ENCODE results near the gene SLX4IP. TPM values are rescaled to one million over a fixed set of nuclear protein-coding genes. Genes with fewer than 3 reads are reported as not detected.

Gene SLX4IP
- total and polyA plus RNA-seq, 2 of the 13 experiments (the other 11 are each of a cell fraction or from before 2014, with no cell fraction given): 3.6 to 7.3 TPM

- intact Hi-C loops (cut with micrococcal nuclease; ENCODE audit: unreplicated experiment): loop anchor here (1.0 kb wide), 1 partner anchor 106 kb away; the partner anchor contains the start of gene SLX4IP
- in situ Hi-C loops (cut with HindIII; ENCODE audit: extremely low pct_ligation_motif_present, low pct_unique_long_range_greater_than_20kb): loop anchor here (5.0 kb wide), 1 partner anchor 109 kb away; the partner anchor contains the start of gene MKKS
- peak; percentile 99 for DNase-seq (ENCODE audit: low spot score)
- POLR2A ChIA-PET: interaction anchor here (0.8 to 3.1 kb wide), 5 partner anchors 24 to 133 kb away, joined by 3 to 17 read pairs (median 3); partner anchors contain the start of genes JAG1, MKKS and SLX4IP
- no peak overlapping the region for H2AFZ ChIP-seq (ENCODE audit: low read length)
- H3K36me3 ChIP-seq (replicated peaks in 1 of 2; ENCODE audit: control insufficient read depth in 1 of 2, insufficient read depth in 2 of 2, low read length in 2 of 2): no peaks in the 10 kb centered on the region
- peak overlapping the region; percentile 94 for H3K27ac ChIP-seq (ENCODE audit: extremely low read length, insufficient read depth, low read length)
- peak overlapping the region; percentile 86 for H3K4me2 ChIP-seq (ENCODE audit: low read depth, low read length)
- H4K20me1 ChIP-seq (ENCODE audit: insufficient read depth, low read length): no peaks in the 10 kb centered on the region
- H3K27me3 ChIP-seq (ENCODE audit: control insufficient read depth in 1 of 2, insufficient read depth in 2 of 2, low read length in 2 of 2): no peaks in the 10 kb centered on the region
- CTCF ChIA-PET (ENCODE audit: low intra/inter-chr PET ratio, low total read pairs): no interaction called here
- FAIRE-seq: peak; percentile 60
- peak overlapping the region; percentile 80 for H3K9ac ChIP-seq (ENCODE audit: insufficient read depth, low read depth, low read length)
- BruUV-seq (replicated peaks): TSS peak; percentile 87
- WGBS (ENCODE audit: low lambda C conversion rate): 0% methylated on average over 4 of the region's 4 CpGs
- H3K4me3 ChIP-seq (replicated peaks in 1 of 3; ENCODE audit: insufficient read depth in 1 of 3, low read depth in 2 of 3, low read length in 3 of 3): peak overlapping the region; percentile 7 to 49 (median 41); a peak in 2 of 6 replicates
- H3K79me2 ChIP-seq (ENCODE audit: insufficient read depth, low read length): peaks cover 3% of the 10 kb centered on the region
- no peaks in the 10 kb centered on the region for H3K9me3 ChIP-seq (ENCODE audit: low read length)
- peak; percentile 94 for ATAC-seq
- H3K4me1 ChIP-seq (ENCODE audit: insufficient read depth, low read length): peaks cover 90% of the 10 kb centered on the region
- peak; percentile 61; the same call in 1 of the 2 replicates for TF ChIP-seq ZFP36L1 (CRISPR knock-in tag; IDR thresholded peaks at IDR 0.05)
- no peak for TF ChIP-seq NPAS2 (CRISPR knock-in tag; IDR thresholded peaks at IDR 0.05; ENCODE audit: borderline replicate concordance)
- TF ChIP-seq RARA (CRISPR knock-in tag; IDR thresholded peaks at IDR 0.05): peak; percentile 91
- no peak for TF ChIP-seq AGO2 (optimal IDR thresholded peaks at IDR 0.05; ENCODE audit: low read depth, low read length)
- TF ChIP-seq STAG1 (CRISPR knock-in tag; IDR thresholded peaks at IDR 0.05): peak; percentile 24; the same call in 1 of the 2 replicates
- peak; percentile 38; the same call in 1 of the 2 replicates for TF ChIP-seq DDIT3 (CRISPR knock-in tag; IDR thresholded peaks at IDR 0.05)
- TF ChIP-seq SP4 (CRISPR knock-in tag; IDR thresholded peaks at IDR 0.05): 0 out of 2 replicates have a peak, but pooled peaks have one; percentile 40
- no peak for TF ChIP-seq ZNF30 (CRISPR knock-in tag; IDR thresholded peaks at IDR 0.05)
- TF ChIP-seq TFDP1 (CRISPR knock-in tag; IDR thresholded peaks at IDR 0.05; ENCODE audit: borderline replicate concordance): peak; percentile 55; the same call in 1 of the 2 replicates
- peak; percentile 94 for TF ChIP-seq ELF3 (CRISPR knock-in tag; IDR thresholded peaks at IDR 0.05)
- TF ChIP-seq HMG20A (CRISPR knock-in tag; IDR thresholded peaks at IDR 0.05; ENCODE audit: borderline replicate concordance): peak; percentile 96
- TF ChIP-seq TGIF2 (CRISPR knock-in tag; IDR thresholded peaks at IDR 0.05): peak; percentile 85
- no peak for TF ChIP-seq ATF5 (CRISPR knock-in tag; IDR thresholded peaks at IDR 0.05; ENCODE audit: low read depth)
- 0 out of 2 replicates have a peak, but pooled peaks have one; percentile 26 for TF ChIP-seq ZNF724P (CRISPR knock-in tag; IDR thresholded peaks at IDR 0.05; ENCODE audit: borderline replicate concordance)
- TF ChIP-seq ZNF557 (CRISPR knock-in tag; IDR thresholded peaks at IDR 0.05): 0 out of 2 replicates have a peak, but pooled peaks have one; percentile 17
- TF ChIP-seq SOX6 (IDR thresholded peaks at IDR 0.05): no peak
- peak; percentile 90 for TF ChIP-seq SOX6 (CRISPR knock-in tag; IDR thresholded peaks at IDR 0.05)
- TF ChIP-seq ZBTB26 (CRISPR knock-in tag; IDR thresholded peaks at IDR 0.05; ENCODE audit: borderline replicate concordance): no peak
- TF ChIP-seq ZNF678 (CRISPR knock-in tag; IDR thresholded peaks at IDR 0.05): peak; percentile 44; the same call in 1 of the 2 replicates
- TF ChIP-seq KLF16 (CRISPR knock-in tag; IDR thresholded peaks at IDR 0.05): peak in 1 of 2 experiments; percentile 80; a peak in 2 of 4 replicates
- TF ChIP-seq CBX1 (IDR thresholded peaks at IDR 0.05; ENCODE audit: low read depth): no peak
- no peak for TF ChIP-seq ZNF496 (CRISPR knock-in tag; IDR thresholded peaks at IDR 0.05; ENCODE audit: insufficient replicate concordance)
These were observed 105.8 kb downstream of the SLX4IP start for GRCh38 chr20:10540636-10541493.
